Islet precursor cell (in vitro differentiated cells): ENCODE data around the gene RIMBP2.

Experiments used
- DNase-seq: peaks from one replicate; pipeline ENCODE4 v3.0.0-alpha.2; 2018

Gene RIMBP2

DNA sequence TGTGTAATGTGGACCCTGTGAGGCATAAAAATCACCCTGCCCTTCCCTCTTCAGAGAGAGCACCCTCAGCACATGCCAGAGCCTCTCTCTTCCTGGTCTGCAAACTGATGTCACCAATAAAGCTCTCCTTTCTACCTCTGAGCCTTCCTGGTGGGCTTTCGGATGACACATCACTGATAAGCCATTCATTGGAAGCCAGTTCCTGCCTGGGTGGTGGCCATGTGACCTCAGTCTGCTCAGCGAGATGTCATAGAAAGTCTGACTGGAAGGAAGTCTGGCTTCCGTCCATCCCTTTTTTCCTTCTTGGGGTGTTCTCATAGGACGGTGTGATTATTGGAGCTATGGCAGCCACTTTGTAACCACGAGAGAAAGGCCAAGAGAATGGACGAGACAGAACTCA, 282.7 kb downstream of the RIMBP2 start:
- DNase-seq = no peak

DNA sequence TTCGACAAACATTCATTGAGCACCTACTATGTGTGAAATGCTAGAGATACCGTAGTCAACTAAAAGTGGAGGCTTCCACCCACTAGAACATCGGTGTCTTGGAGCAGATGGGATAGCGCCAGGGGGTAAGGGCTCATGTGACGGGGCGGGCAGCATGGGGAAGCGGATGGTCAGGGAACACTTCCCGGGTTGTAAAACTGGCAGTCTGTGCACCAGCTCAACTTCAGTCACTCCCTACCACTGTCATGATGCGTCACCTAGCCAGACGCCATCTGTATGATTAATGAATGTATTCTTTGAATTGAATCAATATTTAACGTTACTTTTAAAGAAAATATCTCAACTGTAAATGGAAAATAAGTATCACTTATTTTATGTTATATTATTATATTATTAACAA, 284.9 kb downstream of the RIMBP2 start:
- no peak for DNase-seq

DNA sequence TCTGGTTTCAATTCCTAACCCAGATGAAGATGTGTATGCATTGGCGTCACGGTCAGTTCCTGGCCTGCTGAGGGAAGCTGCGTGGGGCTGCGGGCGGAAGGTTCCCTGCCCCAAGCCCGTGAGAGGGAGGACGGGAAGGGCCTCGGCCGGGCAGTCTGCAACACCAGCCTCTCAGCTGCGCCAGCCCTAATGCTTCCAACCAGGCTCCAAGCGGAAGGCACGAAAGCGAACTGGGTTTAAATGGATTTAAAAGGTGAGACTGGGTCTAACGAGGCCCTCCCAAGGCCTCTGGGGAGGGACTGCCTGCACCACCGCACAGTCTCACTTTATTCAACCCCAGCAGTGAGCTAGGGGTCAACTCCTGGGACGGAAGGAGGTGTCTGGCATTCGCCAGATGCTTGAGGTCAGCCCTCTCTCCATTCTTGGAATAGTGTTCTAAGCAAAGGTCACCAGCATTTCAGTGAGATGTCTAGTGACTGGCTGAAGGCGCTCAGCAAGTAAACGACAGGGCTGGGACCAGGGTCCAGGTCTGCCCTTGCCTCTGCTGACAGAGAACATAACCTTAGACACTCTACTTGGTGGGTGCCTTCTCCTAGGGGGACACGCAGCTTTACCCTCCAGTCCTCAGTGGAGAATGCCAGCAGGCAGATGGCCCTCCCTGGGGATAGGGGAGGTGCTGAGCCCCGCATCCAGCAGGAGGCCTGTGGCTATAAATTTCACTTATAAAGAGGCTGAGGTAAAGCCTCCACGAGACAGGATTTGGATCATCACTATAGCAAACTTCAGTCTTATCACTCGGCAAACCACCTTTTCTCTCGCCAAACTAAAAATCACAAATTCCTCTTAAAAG, 286.2 kb downstream of the RIMBP2 start:
- no peak for DNase-seq

DNA sequence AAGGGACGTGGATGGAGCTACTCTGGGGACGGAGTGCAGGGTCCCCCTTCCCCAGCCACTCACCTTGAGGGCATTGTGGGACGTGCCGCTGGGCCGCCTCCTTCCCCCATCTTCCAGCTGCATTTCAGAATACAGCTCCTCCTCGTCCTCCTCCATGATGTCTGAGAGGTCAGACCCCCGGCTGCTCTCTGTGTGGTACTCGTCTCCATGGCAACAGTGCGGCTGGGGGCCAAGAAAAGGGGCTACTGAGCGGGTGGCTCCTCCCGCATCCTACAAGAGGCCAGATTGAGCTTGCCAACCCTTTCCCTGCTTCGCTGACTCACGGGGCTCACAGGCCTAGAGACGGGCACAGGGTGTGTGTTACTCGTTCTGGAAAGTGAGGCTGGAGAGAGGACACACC, 288.0 kb downstream of the RIMBP2 start:
- peak; percentile 50 for DNase-seq

DNA sequence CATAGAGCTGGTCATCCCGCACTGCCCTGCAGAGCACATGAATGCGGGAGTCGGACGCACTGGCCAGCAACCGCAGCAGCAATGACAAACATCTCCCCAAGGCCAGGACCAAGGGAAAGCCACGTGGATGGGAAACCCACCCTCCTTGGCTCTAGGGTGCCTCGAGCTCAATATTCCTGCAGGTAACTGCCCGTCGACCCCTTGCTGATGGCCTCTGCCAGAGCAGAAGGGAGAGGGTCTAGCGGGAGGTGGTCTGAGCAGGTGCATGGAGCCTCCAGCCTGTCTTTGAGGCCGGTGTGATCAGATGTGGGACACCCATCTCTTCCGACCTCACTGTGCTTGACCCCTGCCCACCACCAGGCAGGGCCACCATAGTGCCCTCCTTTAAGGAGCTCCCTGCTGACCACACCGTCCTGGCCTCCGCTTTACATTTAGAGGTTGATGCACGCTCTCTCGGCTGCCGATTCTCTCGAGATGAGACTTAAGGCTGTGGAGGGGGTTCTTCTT, 288.7 kb downstream of the RIMBP2 start:
- peak; percentile 51 for DNase-seq

DNA sequence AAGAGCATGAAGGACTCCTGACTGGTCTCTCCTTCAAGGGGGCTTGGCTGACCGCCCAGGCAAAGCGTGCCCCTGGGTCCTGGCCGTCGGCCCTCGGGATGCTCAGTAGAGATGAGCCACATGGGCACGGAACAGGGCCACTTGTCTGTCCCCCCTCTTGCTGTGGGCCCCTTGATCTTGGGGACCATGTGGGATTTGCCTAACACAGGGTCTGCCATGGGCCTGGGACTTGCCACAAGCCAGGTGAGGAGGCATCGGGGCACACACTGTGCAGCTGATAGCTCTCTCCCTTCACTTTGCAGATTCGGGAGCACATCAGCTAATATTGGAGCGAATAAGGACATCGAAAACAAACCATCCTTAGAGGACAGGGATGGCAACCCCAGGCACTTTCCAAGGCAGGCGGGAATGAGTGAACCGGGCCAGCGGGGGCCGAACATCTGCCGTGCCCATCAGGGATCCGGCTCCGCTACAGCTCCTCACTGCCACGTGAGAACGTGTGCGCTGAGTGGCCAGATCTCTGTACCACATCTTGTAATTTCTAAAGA, 290.3 kb downstream of the RIMBP2 start:
- peak; percentile 38 for DNase-seq

DNA sequence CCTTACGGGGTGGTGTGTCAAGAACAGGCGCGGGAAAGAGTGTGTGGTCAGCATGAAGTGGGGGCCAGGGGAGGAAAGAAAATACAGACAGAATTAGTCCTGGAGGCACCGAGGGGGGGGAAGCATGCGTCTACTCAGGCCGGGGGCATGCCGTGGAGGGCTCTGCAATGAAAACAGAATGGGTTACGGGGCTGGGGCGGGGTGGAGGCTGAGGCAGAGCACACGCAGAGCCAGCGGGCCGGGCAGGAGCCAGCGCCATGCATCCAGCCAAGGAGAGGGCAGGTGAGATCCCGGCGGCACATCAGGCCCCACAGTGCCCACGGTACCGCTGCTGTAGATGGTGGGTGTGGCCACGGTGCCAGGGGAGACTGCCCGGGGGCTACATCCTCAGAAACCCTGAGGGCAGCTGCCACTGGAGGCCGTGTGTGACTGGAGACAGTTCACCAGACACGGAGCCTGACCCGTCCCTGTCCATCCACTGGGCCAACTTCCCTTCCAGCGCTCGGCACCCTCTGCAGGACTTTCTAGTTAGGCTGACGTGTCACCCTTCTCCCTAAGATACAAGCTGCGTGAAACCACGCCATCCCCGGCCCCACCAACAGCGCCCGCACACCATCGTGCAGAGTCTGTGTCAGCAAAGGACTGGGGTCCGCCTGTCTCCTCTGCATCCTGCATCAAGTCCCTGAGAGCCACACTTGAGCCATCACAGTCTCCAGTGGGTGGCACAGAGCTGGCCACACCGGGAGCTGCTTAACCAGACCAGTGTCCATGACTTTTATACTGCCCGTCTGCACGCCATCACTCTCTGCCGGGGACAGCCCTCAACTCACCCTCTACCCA, 291.0 kb downstream of the RIMBP2 start:
- DNase-seq = peak; percentile 54

DNA sequence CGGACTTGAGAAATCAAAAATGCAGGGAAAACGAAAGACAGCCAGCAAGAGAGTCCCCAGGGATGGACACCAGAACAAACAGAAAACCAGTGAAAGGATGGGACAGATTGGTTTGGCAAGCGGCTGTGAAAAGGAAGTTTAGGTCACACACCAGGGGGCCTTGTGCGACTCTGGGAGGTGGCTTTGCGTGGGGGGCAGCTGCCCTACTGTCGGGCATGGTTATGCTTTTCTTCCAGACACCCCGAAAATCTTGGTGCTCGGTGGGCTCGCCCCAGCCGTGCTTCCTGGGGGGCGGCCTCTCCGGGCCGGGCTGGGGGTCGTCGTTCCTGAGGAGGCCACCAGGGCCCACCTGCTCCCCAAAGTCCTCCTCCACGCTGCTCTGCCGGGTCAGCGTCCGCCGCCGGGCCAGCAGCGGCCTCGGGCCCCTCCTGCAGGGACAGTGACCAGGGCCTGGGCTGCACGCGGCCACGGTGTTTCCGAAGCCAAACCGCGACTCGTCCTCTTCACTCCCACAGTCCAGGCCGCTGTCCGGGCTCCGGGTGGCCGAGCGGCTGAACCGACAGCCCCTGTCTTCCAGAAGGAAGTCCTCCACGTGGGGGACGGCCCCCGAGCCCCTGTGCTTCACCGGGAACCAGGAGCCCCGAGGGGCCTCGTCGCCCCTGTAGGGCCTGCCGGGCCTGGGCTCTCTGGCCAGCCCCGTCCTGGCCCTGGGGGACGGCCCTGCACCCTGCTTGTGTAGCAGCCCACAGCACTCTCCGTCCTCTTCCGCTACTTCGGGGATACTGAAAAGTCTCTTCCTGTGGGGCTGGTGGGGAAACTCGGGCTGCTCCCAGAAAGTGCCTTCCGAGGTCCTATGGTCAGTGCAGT, 291.9 kb downstream of the RIMBP2 start:
- DNase-seq = peak; percentile 50

DNA sequence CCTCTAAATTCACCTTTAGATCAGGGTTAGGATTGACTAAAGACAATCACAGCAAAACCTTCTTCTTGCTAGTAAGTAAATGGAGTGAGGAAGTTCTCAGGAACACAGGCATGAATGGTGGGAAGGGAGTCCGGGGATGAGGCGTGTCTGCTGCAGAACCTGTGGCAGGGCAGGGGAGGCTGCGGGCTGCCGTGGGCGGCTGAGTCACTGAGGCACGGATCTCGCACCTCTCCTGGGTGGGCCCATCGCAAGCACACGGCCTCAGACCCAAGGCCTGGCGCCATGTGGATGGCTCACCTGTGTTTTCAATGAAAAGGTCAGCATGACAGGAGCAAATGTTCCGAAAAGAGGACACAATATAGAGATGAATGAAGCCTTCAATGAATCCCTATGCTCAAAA, 293.0 kb downstream of the RIMBP2 start:
- peak; percentile 43 for DNase-seq

DNA sequence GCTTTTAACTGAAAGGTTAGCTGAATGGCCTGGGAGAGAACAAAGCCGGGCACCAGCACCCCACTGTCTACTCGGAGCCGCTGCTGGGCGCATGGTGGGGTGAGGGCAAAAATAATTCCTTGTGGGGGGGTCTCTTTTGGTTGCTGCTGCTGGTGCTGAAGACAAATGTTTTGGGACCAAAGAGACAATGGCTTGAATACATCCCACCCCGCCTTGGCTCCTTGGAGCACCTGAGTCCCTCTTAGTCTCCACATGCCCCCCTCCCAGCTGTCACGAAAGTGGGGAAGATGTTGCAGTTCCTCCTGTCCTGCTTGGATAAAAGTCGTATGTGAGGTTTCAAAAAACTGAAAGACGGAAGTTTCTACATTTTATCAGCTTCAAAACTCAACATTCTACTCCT, 293.4 kb downstream of the RIMBP2 start:
- DNase-seq = no peak

DNA sequence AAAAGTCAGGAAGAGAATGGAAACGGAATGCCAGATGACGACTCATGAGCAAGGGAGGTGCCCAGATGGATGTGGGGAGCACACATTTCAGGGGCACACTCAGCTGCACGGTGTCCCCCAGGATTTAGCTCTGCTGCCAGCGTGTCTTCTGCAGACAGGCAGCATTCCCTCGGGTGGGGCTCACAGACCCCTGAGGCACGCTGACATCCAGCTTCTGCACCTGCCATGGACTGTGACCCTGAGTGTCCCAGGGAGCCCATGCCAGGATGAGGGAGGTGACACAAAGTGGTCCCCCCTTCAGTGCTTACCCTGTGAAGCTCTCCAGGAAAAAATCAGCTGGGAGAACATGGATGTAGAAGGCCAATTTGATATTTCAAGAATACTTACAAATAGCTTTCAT, 294.2 kb downstream of the RIMBP2 start:
- peak; percentile 35 for DNase-seq

DNA sequence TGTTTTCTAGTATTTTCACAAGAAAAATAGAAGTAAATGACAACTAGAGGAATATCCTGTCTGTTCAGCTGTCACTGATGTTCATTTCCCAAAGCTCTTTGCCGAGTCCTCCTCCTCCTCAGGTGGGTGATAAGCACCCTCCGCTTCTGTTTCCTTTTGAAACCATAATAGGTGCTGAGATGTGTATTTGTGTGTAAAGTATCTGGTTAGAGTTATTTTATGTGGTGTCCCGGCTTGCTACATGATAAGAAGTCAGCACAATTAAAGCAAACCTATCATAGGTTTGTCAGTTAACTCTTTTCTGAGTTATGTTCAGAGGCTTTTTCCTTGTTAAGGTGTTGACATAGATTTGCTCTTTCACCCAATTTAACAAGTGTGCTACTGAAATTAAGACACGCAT, 296.0 kb downstream of the RIMBP2 start:
- no peak for DNase-seq

DNA sequence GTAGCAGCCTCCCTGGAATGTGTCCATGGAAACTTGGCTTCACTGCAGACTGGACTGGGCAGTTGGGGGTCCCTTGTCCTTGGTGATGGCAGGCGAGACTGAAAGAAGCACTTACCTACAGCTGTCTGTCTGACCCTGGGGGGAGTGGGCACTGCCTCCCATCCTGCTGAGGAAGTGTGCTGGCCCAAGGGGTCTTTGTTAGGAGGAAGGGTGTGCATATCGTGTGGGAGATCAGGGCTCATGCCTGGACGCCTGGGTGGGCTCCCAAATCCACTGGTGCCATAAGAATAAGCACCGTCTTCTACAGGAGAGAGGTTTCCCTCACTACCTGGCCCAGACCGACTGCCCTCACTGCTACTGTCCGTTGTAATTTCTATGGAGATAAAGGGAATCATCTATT, 297.0 kb downstream of the RIMBP2 start:
- peak; percentile 46 for DNase-seq

DNA sequence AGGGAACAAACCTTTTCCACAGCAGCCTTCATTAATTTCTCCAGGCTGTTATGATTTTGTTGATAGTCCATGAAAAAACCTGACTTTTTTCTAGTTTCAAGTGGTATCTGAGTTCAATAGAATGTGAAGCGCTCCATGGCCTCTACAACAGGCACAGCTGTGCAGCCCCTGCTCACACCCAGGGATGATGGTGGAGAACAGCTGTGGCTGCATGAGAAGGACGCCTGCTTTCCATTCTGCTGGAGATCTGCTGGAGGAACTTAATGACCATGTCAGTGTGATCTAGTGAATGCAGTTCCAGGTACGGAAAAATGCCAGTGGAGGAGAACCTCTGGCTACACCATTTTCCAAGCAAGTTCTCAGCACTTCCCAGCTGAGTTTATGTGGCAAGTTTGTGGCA, 297.8 kb downstream of the RIMBP2 start:
- DNase-seq = peak; percentile 42

DNA sequence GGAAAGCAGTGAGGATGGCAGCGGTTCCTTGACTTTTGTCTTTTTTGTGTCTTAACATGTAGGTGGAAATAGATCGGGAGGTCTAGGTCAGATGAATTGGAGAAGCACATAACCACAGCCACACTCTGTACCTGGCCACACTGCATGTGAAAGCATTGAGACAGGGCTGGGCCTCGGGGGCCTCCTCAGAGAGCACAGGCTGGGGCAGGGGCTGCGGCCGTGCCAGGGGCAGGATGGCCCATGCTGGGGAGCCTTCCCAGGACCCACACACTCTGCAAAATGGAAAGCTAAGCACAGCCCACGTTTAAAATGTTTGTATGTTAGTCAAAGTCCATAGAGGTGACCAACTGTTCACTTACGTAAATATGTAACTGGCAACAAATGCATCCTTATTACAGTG, 301.7 kb downstream of the RIMBP2 start:
- DNase-seq = no peak

DNA sequence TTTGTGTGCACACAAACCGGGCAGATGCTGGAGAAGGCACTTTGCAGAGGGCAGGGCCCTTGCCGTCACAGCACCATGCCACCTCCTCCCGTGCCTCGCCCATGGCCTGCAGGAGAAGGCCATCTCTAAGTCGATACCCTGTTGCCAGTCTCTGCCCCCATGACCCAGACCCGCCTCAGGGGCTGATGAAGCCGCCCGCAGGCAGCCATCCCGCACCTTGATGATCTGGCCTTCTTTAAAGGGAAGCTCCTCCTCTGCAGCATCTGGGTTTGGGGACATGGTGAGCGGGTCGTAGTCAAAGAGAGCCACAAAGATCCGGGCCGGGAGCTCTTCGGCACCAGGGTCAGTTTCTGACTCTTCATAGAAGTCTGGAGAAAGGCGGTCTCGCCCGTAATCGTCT, 302.2 kb downstream of the RIMBP2 start:
- DNase-seq = no peak

DNA sequence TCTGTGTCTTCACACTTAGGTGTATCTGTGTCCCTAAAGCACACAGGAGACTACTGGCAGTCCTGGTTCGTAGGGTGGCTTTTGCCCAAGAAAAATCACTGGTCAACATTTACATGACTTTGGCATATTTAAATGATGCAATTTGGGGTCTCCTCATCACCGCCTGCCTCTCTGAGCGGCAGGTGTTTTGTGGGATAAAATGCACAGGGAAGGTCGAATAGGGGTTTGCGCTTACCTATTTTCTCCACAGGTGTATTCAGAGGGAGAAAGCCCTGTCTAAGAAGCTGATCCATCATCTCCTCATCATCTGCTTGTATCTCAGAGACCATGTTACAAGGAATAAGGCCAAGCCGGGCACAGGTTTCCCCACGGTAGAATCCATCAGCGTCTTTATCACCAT, 303.7 kb downstream of the RIMBP2 start:
- DNase-seq = no peak

DNA sequence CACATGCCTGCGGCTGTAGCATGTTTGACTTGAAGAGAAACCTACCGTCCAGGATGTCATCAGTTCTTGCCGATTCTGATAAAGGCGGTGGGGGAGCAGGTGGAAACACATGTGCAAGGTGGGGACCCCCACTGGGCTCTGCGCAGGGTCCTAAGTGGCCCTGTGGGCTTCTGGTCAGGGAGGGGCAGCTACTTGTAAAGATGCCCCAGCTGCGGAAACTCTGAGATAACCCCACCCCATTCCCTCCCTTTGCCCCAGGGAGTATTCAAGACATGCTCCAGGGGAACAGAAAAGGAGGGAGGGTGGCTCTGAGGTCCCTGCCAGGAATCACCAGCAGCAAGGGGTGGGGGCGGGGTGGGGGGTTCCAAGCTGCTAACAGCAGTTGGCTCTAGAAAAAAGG, 310.8 kb downstream of the RIMBP2 start:
- DNase-seq = no peak

DNA sequence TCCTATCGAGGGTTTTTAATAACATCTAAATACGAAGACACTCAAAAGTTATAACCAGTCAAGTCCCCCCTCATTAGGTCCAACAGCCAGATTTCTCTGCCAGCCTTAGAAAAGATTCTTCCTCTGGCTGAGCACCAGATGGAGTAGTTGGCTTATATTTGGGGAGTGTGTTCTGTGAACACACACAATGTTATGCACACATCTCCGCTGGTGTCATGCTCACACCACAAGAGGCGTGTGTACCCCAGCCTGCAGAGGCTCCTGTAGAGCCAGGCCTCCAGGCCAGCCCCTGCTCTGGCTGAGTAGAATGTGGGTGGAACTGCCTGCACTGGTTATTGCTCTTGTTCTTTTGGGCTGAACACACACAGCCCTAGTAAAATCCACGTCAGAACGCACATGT, 314.4 kb downstream of the RIMBP2 start:
- peak; percentile 77 for DNase-seq

DNA sequence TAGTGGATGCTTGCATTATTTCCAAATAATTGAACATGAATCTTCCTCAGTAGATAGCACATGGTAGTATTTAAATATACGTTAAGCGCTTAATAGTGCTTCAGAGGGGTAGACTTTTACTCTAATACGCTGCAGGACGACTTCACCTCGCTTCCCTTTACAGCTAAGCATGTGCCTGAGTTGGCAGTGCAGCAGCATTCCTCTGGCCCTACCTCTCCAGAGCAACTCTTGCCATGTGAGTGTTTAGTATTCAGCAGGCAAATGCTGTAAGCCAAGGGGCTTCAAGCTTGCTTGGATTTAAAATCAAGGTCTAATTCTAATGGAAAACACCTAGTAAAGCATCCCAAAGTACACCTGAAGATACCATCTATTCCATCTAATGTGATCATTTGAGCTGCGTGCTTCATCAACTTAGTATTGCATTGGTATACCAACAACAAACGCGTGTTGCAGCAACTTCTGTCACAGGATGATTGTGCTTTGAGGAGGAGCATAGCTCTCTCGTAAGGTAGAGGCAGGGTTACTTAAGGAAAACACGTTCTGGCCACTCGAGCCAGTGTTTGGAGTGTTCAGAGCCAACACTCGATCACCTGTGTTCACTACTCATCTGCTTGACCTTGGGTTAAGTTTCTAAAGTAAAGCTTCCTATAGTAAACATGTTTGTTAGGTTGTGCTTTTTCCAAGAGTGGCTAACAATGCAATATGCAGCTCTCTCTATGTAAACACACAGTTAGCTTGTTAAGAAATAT, 317.8 kb downstream of the RIMBP2 start:
- DNase-seq = no peak

DNA sequence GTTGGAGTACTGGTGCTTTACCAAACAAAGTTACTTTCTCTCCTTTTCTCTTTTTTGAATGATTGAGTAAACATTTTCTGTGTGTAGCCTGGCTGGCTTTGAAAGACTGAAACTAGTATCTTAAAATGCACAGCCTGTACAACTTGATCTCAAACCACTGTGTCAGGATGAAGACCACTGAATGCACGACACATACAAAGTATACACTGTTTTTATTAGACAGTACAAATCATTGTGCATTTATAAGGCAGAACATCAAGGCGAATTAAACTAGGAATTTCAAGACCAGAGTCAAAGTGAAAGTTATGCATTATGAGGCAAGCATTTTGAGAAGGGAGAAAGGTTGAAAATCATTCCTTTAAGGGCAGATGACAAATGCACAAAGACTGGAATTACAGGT, 319.4 kb downstream of the RIMBP2 start:
- DNase-seq = no peak

DNA sequence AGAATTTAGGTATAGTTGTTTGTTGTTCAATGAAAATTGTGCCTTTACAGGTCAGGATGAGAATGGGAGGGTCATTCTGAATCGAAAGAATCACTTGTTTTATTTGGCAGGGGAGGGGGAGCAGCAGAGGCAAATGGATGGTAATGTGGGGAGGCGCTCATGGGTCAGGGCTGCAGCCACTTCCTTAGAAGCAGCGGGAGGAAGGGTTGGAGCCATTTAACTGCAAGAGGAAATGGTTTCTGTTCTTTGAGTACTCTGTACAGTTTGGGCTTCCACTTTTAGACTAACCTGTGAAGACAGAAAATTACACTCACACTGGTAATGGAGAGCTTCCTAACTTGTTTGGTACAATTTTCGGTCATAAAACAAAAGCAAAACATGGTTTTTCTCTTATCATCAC, 321.2 kb downstream of the RIMBP2 start:
- no peak for DNase-seq
